Loucy (cell line): ENCODE measurements around the gene COL20A1.

Experiments
- H2AFZ ChIP-seq: fragments of 200-600 bp; sonication (generic); 2 replicates; pipeline ENCODE4 v1.6.0; 2016; ENCODE audit warnings: antibody characterized with exemption, mild to moderate bottlenecking, low read length, moderate library complexity
- H3F3A ChIP-seq: fragments of 200-600 bp; 2 replicates; pipeline ENCODE4 v1.6.0; 2016; ENCODE audit warnings: antibody characterized with exemption, low read depth, mild to moderate bottlenecking
- H3K27me3 ChIP-seq: fragments of 200-600 bp; sonication (generic); 2 replicates; pipeline ENCODE4 v1.6.1; 2014; ENCODE audit warnings: low read length, mild to moderate bottlenecking; ENCODE audit not compliant: insufficient read depth, poor library complexity, severe bottlenecking
- H3K36me3 ChIP-seq: fragments of 200-600 bp; sonication (generic); 2 replicates; pipeline ENCODE4 v1.6.1; 2016; ENCODE audit warnings: low read length; ENCODE audit not compliant: insufficient read depth
- H3K4me1 ChIP-seq: fragments of 200-600 bp; sonication (generic); 2 replicates; pipeline ENCODE4 v1.5.1; 2014; ENCODE audit warnings: low read length, mild to moderate bottlenecking; ENCODE audit not compliant: insufficient read depth, poor library complexity, severe bottlenecking
- H3K4me2 ChIP-seq: fragments of 200-600 bp; sonication (generic); 2 replicates; pipeline ENCODE4 v1.6.0; 2014; ENCODE audit warnings: antibody characterized with exemption, low read length, low read depth, mild to moderate bottlenecking; ENCODE audit not compliant: poor library complexity, severe bottlenecking
- H3K4me3 ChIP-seq: fragments of 200-600 bp; sonication (generic); 2 replicates; pipeline ENCODE4 v1.5.1; 2014; ENCODE audit warnings: low read length, mild to moderate bottlenecking, mixed read lengths; ENCODE audit not compliant: poor library complexity, severe bottlenecking
- H3K79me2 ChIP-seq: fragments of 200-600 bp; sonication (generic); 2 replicates; pipeline ENCODE4 v1.6.1; 2014; ENCODE audit warnings: low read length; ENCODE audit not compliant: insufficient read depth
- H3K9ac ChIP-seq: fragments of 200-600 bp; sonication (generic); 2 replicates; pipeline ENCODE4 v1.6.0; 2014; ENCODE audit warnings: mild to moderate bottlenecking, low read depth, low read length, moderate library complexity; ENCODE audit not compliant: poor library complexity, severe bottlenecking
- H3K9me2 ChIP-seq: fragments of 200-600 bp; sonication (generic); replicated peaks from 2 replicates; pipeline ENCODE4 v1.6.1; 2016; ENCODE audit warnings: low read depth, low read length, mixed read lengths
- H3K9me3 ChIP-seq: fragments of 200-600 bp; sonication (generic); 2 replicates; pipeline ENCODE4 v1.6.1; 2014; ENCODE audit warnings: mild to moderate bottlenecking, antibody characterized with exemption, low read length, low read depth; ENCODE audit not compliant: insufficient read depth
- H4K20me1 ChIP-seq: fragments of 200-600 bp; sonication (generic); 2 replicates; pipeline ENCODE4 v1.6.0; 2014; ENCODE audit warnings: antibody characterized with exemption, low read length, mild to moderate bottlenecking; ENCODE audit not compliant: insufficient read depth, poor library complexity, severe bottlenecking
- EZH2phosphoT487 ChIP-seq: fragments of 200-600 bp; IDR thresholded peaks from 2 replicates; pipeline ENCODE4 v1.6.1; 2018; ENCODE audit warnings: antibody characterized with exemption, mild to moderate bottlenecking, moderate library complexity, borderline replicate concordance
- TF ChIP-seq, protein P1 (sequence below): fragments of 200-600 bp; sonication (generic); conservative IDR thresholded peaks from 2 replicates; pipeline ENCODE4 v1.5.1; 2014; ENCODE audit warnings: mild to moderate bottlenecking, antibody characterized with exemption, low read length

Gene COL20A1

DNA sequence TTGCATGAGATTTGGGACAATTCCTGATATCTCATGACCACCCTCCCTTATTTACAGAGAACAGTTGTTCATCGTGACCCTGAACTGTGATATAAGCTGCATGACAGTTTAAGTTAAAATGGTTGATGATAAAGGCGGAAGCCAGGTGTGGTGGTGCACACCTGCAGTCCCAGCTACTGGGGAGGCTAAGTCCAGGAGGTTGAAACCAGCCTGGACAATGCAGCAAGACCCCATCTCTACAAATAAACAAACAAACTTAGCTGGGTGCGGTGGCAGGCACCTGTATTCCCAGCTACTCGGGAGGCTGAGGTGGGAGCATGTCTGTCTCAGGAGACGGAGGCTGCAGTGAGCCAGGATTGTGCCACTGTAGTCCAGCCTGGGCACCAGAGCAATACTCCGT, 24.1 kb downstream of the COL20A1 start:
- no peaks in the 10 kb centered on the region for H3K9me2 ChIP-seq
- no peak overlapping the region for H3K9ac ChIP-seq
- H3F3A ChIP-seq: no peaks in the 10 kb centered on the region
- no peak overlapping the region for H3K4me3 ChIP-seq
- no peaks in the 10 kb centered on the region for H3K79me2 ChIP-seq
- H3K27me3 ChIP-seq: no peaks in the 10 kb centered on the region
- no peak overlapping the region for H2AFZ ChIP-seq
- H4K20me1 ChIP-seq: no peaks in the 10 kb centered on the region
- no peaks in the 10 kb centered on the region for H3K36me3 ChIP-seq
- peaks cover 4% of the 10 kb centered on the region for H3K4me1 ChIP-seq
- no peaks in the 10 kb centered on the region for H3K9me3 ChIP-seq
- no peak for TF ChIP-seq EZH2phosphoT487
- TF ChIP-seq, protein P1, sequence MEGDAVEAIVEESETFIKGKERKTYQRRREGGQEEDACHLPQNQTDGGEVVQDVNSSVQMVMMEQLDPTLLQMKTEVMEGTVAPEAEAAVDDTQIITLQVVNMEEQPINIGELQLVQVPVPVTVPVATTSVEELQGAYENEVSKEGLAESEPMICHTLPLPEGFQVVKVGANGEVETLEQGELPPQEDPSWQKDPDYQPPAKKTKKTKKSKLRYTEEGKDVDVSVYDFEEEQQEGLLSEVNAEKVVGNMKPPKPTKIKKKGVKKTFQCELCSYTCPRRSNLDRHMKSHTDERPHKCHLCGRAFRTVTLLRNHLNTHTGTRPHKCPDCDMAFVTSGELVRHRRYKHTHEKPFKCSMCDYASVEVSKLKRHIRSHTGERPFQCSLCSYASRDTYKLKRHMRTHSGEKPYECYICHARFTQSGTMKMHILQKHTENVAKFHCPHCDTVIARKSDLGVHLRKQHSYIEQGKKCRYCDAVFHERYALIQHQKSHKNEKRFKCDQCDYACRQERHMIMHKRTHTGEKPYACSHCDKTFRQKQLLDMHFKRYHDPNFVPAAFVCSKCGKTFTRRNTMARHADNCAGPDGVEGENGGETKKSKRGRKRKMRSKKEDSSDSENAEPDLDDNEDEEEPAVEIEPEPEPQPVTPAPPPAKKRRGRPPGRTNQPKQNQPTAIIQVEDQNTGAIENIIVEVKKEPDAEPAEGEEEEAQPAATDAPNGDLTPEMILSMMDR: no peak
- no peak overlapping the region for H3K4me2 ChIP-seq

DNA sequence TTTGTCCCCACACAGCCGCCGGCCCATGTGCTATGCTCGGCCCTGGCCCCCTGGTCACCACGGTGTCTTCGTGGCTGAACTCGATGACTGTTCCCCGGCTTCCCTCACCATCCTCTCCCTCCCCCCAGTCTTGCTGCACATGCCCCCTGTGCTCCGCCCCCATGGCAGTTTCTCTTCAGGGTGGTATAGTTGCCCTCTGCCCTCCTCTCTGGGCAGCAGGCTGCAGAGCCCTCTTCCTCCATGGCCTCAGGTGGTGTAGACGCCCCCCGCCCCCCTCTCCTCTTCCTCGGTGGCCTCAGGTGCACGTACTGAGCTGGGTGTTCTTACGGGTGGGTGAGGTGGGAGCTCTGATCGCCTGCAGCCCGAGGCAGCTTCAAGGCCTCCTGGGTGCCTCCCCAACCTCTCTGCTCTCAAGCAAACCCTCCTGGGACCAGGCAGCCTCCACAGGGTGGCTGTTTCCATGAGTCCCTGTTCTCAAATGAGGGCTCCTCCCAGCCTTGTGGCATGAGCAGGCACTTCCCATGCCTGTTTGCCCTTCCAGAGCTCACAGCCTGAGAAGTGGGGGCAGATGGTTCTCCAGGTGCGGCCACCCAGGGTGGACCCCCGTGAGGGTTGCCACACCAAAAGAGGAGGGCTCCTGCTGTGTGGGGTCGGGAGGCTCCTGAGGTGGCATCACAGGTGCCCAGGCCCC, 24.8 kb downstream of the COL20A1 start:
- no peaks in the 10 kb centered on the region for H3K36me3 ChIP-seq
- H3K4me1 ChIP-seq: no peaks in the 10 kb centered on the region
- no peaks in the 10 kb centered on the region for H3K27me3 ChIP-seq
- no peaks in the 10 kb centered on the region for H3K9me2 ChIP-seq
- H3F3A ChIP-seq: no peaks in the 10 kb centered on the region
- H2AFZ ChIP-seq: no peak overlapping the region
- no peak overlapping the region for H3K4me3 ChIP-seq
- H3K9me3 ChIP-seq: no peaks in the 10 kb centered on the region
- no peak overlapping the region for H3K9ac ChIP-seq
- H3K4me2 ChIP-seq: no peak overlapping the region
- H4K20me1 ChIP-seq: no peaks in the 10 kb centered on the region
- no peak for TF ChIP-seq EZH2phosphoT487
- TF ChIP-seq, protein P1: no peak
- no peaks in the 10 kb centered on the region for H3K79me2 ChIP-seq

DNA sequence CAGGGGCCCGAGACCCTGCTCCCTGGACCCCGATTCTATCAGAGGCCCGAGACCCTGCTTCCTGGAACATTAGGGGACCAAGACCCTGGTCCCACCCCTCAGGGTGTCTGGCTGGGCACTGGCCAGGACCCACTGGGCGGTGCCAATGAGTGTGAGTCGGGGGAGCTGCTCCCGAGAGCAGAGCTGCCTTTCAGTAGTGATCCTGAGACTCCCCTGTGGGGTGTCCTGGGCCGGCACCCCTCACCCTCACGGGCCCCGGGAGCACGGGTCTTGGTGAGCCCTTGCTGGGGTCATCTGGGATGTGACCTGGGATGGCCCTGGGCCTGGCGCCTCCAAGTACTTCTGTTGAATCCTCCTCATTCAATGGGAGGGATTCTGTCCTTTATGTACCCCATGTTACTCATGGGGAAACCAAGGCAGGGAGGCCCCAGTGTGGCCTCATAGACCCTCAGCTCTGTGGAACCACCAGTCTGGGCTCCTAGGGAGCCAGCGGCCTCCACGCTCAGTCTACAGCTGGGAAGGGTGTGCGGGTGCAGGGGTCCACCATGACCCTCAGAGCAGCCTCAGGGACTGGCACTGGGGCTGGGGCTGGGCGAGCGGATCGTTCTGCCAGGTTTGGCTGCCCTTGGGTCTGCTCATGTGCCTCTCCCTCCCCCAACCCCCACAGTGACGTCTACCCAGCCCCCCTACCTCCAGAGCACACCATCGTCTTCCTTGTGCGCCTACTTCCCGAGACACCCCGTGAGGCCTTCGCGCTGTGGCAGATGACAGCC, 25.6 kb downstream of the COL20A1 start:
- no peaks in the 10 kb centered on the region for H3K9me3 ChIP-seq
- H3K4me3 ChIP-seq: no peak overlapping the region
- no peaks in the 10 kb centered on the region for H3K9me2 ChIP-seq
- H3K4me2 ChIP-seq: no peak overlapping the region
- H3F3A ChIP-seq: no peaks in the 10 kb centered on the region
- H3K9ac ChIP-seq: no peak overlapping the region
- H3K27me3 ChIP-seq: no peaks in the 10 kb centered on the region
- H3K79me2 ChIP-seq: no peaks in the 10 kb centered on the region
- no peaks in the 10 kb centered on the region for H4K20me1 ChIP-seq
- TF ChIP-seq, protein P1: no peak
- TF ChIP-seq EZH2phosphoT487: no peak
- H2AFZ ChIP-seq: no peak overlapping the region
- no peaks in the 10 kb centered on the region for H3K4me1 ChIP-seq
- H3K36me3 ChIP-seq: no peaks in the 10 kb centered on the region
